ENCODE data around the gene SNED1.
"Not testable (repeated sequence)": the region's sequence is repeated elsewhere in the genome, so short reads cannot be mapped to it uniquely, and the experiment has no call there.

SNED1 gene

DNA sequence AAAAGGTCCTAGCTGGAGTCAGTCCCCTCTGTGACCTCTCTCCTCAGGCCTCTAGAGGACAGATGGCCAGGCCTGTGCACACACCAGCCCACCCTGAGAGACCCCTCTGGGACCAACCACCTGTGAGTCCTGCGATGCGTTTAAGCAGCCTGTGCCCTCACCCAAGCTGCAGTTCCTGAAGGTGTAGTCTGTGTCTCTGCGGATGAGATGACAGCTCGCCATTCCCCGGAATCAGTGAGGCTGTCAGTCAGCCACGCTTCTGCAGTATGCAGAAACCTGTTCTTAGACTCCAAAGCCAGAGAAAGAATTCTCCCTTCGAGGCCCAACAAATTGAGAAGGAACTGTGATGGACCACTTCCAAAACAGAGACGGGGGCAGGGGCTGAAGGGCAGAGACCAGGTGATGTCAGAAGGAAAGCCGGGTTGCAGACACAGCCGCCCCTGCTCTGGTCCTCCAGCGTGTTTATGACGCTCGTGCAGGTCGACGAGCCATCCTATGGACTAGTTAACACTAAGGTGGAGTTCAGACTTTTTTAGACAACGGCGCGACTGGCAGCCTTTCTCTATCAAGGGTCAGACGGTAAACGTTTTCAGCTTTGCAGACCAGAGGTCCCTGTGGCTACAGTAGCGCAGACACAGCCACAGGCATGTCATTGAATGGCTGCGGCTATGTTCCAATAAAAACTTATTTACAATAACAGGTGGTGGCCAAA, 93.5 kb downstream of the SNED1 start:
- Histone ChIP-seq H3K4me3 (ENCODE audit: low read depth, low read length) (no peak overlapping the region), H3K9me3 (ENCODE audit: severe bottlenecking) (no peaks in the 10 kb centered on the region), H3K27me3 (ENCODE audit: insufficient read depth, low read depth, severe bottlenecking) (no peaks in the 10 kb centered on the region), H3K27ac (no peak overlapping the region), H3K36me3 (peaks cover 74% of the 10 kb centered on the region)
- TF ChIP-seq CTCF (IDR thresholded peaks at IDR 0.05; ENCODE audit: low read depth, low read length), result no peak
- no peak for DNase-seq

GRCh38 chr2:241092677-241093076, 94.3 kb downstream of the SNED1 start:
- H3K4me3 ChIP-seq (ENCODE audit: low read depth, low read length), result no peak overlapping the region
- H3K36me3 ChIP-seq, result peaks cover 75% of the 10 kb centered on the region
- no peaks in the 10 kb centered on the region for H3K27me3 ChIP-seq (ENCODE audit: insufficient read depth, low read depth, severe bottlenecking)
- no peak for TF ChIP-seq CTCF (IDR thresholded peaks at IDR 0.05; ENCODE audit: low read depth, low read length)
- H3K27ac ChIP-seq, result no peak overlapping the region
- no peak for DNase-seq
- no peaks in the 10 kb centered on the region for H3K9me3 ChIP-seq (ENCODE audit: severe bottlenecking)

GRCh38 chr2:241093133-241093781, 94.8 kb downstream of the SNED1 start:
- H3K9me3 ChIP-seq (ENCODE audit: severe bottlenecking); DNase-seq; H3K27me3 ChIP-seq (ENCODE audit: insufficient read depth, low read depth, severe bottlenecking); H3K27ac ChIP-seq; H3K4me3 ChIP-seq (ENCODE audit: low read depth, low read length): not testable (repeated sequence)
- H3K36me3 ChIP-seq, result peaks cover 71% of the 10 kb centered on the region

DNA sequence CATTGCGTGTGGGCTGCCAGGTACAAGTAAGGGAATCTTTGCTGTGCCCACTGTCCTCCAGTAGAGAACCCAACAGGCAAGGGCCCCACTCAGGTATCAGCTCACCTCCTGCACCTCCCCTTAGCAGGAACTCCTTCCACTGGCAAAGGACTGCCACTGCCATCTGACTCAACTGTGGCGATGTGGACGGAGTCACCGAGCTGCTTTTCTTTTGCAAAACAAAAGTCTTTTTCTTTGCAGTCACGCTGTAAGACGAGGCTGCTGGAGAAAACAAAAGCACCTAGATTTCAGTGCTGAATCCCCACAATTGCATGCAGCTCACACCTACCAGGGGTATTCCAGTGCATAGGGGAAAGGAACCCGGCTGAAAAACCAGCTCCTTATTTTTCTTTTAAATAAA, 95.8 kb downstream of the SNED1 start:
- no peaks in the 10 kb centered on the region for H3K9me3 ChIP-seq (ENCODE audit: severe bottlenecking)
- no peak for DNase-seq
- TF ChIP-seq CTCF (IDR thresholded peaks at IDR 0.05; ENCODE audit: low read depth, low read length), result no peak
- H3K4me3 ChIP-seq (ENCODE audit: low read depth, low read length), result no peak overlapping the region
- peaks cover 69% of the 10 kb centered on the region for H3K36me3 ChIP-seq
- no peak overlapping the region for H3K27ac ChIP-seq
- H3K27me3 ChIP-seq (ENCODE audit: insufficient read depth, low read depth, severe bottlenecking), result no peaks in the 10 kb centered on the region

GRCh38 chr2:241094924-241095420, 96.6 kb downstream of the SNED1 start:
- Histone ChIP-seq H3K4me3 (ENCODE audit: low read depth, low read length) (no peak overlapping the region), H3K36me3 (peaks cover 70% of the 10 kb centered on the region), H3K27me3 (ENCODE audit: insufficient read depth, low read depth, severe bottlenecking) (no peaks in the 10 kb centered on the region), H3K27ac (no peak overlapping the region), H3K9me3 (ENCODE audit: severe bottlenecking) (no peaks in the 10 kb centered on the region)
- DNase-seq, result no peak
- TF ChIP-seq CTCF (IDR thresholded peaks at IDR 0.05; ENCODE audit: low read depth, low read length), result no peak

GRCh38 chr2:241095594-241096290, 97.3 kb downstream of the SNED1 start:
- Histone ChIP-seq H3K4me3 (ENCODE audit: low read depth, low read length) (no peak overlapping the region), H3K36me3 (peaks cover 76% of the 10 kb centered on the region), H3K9me3 (ENCODE audit: severe bottlenecking) (no peaks in the 10 kb centered on the region), H3K27ac (no peak overlapping the region), H3K27me3 (ENCODE audit: insufficient read depth, low read depth, severe bottlenecking) (no peaks in the 10 kb centered on the region)
- no peak for TF ChIP-seq CTCF (IDR thresholded peaks at IDR 0.05; ENCODE audit: low read depth, low read length)
- no peak for DNase-seq

Measured in WERI-Rb-1 (cell line).